Measurements from ENCODE around the gene PARD3. TPM values are rescaled to one million over a fixed set of nuclear protein-coding genes. Genes with fewer than 3 reads are reported as not detected.
"Not testable (repeated sequence)": the region's sequence is repeated elsewhere in the genome, so short reads cannot be mapped to it uniquely, and the experiment has no call there.

Gene PARD3
- total RNA-seq, 1 experiment from 2014 or later, result 51.8 TPM

DNA sequence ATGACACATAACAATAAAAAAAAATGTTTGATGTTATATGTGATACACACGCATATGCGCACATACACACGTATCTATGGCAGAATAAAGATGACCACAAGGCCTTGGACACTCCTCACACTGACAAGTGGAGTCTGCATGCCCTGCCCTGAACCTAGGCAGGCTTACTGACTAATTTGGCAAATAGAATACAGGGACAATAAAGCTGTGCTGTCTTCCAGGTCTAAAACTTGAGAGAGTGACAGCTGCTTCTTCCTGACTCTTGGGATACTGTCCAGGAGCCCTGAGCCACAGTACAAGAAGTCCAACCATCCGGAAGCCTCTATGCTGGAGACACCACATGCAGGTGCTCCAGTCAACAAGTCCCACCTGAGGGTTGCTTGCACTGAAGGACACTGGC is 20.3 kb downstream of the PARD3 start:
- no peaks in the 10 kb centered on the region for H3K27me3 Mint-ChIP-seq (ENCODE audit: low read depth)
- ATAC-seq (no peak), DNase-seq (ENCODE audit: low spot score) (no peak)
- TF ChIP-seq, protein P1, sequence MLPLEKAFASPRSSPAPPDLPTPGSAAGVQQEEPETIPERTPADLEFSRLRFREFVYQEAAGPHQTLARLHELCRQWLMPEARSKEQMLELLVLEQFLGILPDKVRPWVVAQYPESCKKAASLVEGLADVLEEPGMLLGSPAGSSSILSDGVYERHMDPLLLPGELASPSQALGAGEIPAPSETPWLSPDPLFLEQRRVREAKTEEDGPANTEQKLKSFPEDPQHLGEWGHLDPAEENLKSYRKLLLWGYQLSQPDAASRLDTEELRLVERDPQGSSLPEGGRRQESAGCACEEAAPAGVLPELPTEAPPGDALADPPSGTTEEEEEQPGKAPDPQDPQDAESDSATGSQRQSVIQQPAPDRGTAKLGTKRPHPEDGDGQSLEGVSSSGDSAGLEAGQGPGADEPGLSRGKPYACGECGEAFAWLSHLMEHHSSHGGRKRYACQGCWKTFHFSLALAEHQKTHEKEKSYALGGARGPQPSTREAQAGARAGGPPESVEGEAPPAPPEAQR (CRISPR knock-in tag; IDR thresholded peaks at IDR 0.05), result no peak
- TF ChIP-seq, protein P2, sequence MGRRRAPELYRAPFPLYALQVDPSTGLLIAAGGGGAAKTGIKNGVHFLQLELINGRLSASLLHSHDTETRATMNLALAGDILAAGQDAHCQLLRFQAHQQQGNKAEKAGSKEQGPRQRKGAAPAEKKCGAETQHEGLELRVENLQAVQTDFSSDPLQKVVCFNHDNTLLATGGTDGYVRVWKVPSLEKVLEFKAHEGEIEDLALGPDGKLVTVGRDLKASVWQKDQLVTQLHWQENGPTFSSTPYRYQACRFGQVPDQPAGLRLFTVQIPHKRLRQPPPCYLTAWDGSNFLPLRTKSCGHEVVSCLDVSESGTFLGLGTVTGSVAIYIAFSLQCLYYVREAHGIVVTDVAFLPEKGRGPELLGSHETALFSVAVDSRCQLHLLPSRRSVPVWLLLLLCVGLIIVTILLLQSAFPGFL (CRISPR knock-in tag; IDR thresholded peaks at IDR 0.05; ENCODE audit: borderline replicate concordance), result no peak
- TF ChIP-seq, protein P3, sequence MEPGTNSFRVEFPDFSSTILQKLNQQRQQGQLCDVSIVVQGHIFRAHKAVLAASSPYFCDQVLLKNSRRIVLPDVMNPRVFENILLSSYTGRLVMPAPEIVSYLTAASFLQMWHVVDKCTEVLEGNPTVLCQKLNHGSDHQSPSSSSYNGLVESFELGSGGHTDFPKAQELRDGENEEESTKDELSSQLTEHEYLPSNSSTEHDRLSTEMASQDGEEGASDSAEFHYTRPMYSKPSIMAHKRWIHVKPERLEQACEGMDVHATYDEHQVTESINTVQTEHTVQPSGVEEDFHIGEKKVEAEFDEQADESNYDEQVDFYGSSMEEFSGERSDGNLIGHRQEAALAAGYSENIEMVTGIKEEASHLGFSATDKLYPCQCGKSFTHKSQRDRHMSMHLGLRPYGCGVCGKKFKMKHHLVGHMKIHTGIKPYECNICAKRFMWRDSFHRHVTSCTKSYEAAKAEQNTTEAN (CRISPR knock-in tag; IDR thresholded peaks at IDR 0.05), result no peak
- TF ChIP-seq, protein P4, sequence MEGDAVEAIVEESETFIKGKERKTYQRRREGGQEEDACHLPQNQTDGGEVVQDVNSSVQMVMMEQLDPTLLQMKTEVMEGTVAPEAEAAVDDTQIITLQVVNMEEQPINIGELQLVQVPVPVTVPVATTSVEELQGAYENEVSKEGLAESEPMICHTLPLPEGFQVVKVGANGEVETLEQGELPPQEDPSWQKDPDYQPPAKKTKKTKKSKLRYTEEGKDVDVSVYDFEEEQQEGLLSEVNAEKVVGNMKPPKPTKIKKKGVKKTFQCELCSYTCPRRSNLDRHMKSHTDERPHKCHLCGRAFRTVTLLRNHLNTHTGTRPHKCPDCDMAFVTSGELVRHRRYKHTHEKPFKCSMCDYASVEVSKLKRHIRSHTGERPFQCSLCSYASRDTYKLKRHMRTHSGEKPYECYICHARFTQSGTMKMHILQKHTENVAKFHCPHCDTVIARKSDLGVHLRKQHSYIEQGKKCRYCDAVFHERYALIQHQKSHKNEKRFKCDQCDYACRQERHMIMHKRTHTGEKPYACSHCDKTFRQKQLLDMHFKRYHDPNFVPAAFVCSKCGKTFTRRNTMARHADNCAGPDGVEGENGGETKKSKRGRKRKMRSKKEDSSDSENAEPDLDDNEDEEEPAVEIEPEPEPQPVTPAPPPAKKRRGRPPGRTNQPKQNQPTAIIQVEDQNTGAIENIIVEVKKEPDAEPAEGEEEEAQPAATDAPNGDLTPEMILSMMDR (IDR thresholded peaks at IDR 0.05), result no peak
- TF ChIP-seq FOXJ3 (CRISPR knock-in tag; IDR thresholded peaks at IDR 0.05; ENCODE audit: borderline replicate concordance) (no peak), ZNF671 (CRISPR knock-in tag; IDR thresholded peaks at IDR 0.05) (no peak)
- TF ChIP-seq, protein P5, sequence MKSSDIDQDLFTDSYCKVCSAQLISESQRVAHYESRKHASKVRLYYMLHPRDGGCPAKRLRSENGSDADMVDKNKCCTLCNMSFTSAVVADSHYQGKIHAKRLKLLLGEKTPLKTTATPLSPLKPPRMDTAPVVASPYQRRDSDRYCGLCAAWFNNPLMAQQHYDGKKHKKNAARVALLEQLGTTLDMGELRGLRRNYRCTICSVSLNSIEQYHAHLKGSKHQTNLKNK (CRISPR knock-in tag; IDR thresholded peaks at IDR 0.05), result no peak
- TF ChIP-seq, protein P6, sequence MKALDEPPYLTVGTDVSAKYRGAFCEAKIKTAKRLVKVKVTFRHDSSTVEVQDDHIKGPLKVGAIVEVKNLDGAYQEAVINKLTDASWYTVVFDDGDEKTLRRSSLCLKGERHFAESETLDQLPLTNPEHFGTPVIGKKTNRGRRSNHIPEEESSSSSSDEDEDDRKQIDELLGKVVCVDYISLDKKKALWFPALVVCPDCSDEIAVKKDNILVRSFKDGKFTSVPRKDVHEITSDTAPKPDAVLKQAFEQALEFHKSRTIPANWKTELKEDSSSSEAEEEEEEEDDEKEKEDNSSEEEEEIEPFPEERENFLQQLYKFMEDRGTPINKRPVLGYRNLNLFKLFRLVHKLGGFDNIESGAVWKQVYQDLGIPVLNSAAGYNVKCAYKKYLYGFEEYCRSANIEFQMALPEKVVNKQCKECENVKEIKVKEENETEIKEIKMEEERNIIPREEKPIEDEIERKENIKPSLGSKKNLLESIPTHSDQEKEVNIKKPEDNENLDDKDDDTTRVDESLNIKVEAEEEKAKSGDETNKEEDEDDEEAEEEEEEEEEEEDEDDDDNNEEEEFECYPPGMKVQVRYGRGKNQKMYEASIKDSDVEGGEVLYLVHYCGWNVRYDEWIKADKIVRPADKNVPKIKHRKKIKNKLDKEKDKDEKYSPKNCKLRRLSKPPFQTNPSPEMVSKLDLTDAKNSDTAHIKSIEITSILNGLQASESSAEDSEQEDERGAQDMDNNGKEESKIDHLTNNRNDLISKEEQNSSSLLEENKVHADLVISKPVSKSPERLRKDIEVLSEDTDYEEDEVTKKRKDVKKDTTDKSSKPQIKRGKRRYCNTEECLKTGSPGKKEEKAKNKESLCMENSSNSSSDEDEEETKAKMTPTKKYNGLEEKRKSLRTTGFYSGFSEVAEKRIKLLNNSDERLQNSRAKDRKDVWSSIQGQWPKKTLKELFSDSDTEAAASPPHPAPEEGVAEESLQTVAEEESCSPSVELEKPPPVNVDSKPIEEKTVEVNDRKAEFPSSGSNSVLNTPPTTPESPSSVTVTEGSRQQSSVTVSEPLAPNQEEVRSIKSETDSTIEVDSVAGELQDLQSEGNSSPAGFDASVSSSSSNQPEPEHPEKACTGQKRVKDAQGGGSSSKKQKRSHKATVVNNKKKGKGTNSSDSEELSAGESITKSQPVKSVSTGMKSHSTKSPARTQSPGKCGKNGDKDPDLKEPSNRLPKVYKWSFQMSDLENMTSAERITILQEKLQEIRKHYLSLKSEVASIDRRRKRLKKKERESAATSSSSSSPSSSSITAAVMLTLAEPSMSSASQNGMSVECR (CRISPR knock-in tag; IDR thresholded peaks at IDR 0.05; ENCODE audit: borderline replicate concordance), result no peak
- peaks cover 53% of the 10 kb centered on the region for H3K4me1 Mint-ChIP-seq
- peaks cover 4% of the 10 kb centered on the region; the same call in 1 of the 2 replicates for H3K9me3 Mint-ChIP-seq
- ChIA-PET POLR2A (no interaction called here), CTCF (no interaction called here)
- H3K27ac Mint-ChIP-seq, result peak overlapping the region; percentile 44; the same call in 1 of the 2 replicates
- H3K4me3 Mint-ChIP-seq, result no peak overlapping the region
- peaks cover 14% of the 10 kb centered on the region for H3K36me3 Mint-ChIP-seq

DNA sequence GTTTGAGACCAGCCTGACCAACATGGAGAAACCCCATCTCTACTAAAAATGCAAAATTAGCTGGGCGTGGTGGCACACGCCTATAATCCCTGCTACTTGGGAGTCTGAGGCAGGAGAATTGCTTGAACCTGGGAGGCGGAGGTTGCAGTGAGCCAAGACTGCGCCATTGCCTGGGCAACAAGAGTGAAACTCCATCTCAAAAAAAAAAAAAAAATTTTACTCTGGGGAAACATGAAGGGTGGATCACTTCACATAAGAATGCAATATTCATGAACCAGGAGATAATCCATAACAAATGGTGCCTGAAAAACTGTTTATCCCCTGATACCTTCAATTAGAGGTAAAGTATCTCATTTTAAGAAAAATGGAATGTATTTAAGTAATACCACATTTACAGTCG is 21.5 kb downstream of the PARD3 start:
- not testable (repeated sequence) for ATAC-seq; DNase-seq (ENCODE audit: low spot score); H3K9me3 Mint-ChIP-seq; H3K27me3 Mint-ChIP-seq (ENCODE audit: low read depth); H3K4me3 Mint-ChIP-seq
- H3K27ac Mint-ChIP-seq, result peak overlapping the region; percentile 2; the same call in 1 of the 2 replicates
- ChIA-PET CTCF (interaction anchor here (1.1 to 2.6 kb wide), 3 partner anchors 22 to 60 kb away, joined by 3 to 16 read pairs (median 6); no protein-coding TSS in a partner anchor), POLR2A (interaction anchor here (0.7 kb wide), 2 partner anchors 9 to 42 kb away, joined by 4 read pairs; no protein-coding TSS in a partner anchor)
- H3K4me1 Mint-ChIP-seq, result peaks cover 52% of the 10 kb centered on the region
- H3K36me3 Mint-ChIP-seq, result peaks cover 14% of the 10 kb centered on the region

DNA sequence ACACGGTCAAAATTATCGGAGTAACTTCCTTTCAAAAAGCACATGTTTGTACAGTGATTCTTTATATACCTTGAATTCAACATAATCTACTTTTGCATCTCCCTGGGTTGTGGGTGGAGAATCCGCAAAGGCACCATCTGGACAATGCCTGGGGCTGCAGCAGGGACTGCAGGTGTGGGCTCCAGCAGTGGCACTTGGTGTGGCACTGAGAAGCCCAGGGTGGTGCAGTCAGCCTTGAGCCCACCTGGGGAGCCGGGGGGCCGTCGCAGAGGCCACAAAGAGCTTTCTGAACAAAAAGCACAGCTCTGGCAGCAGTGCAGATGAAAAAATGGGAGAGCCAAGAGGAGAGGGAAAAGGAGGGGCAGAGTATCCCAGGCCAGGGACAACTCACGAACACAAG is 22.2 kb downstream of the PARD3 start:
- ChIA-PET POLR2A (interaction anchor here (0.7 kb wide), 1 partner anchor 41 kb away, joined by 4 read pairs; no protein-coding TSS in a partner anchor), CTCF (interaction anchor here (0.6 to 2.6 kb wide), 5 partner anchors 21 to 85 kb away, joined by 3 to 16 read pairs (median 4); no protein-coding TSS in a partner anchor)
- Mint-ChIP-seq H3K4me1 (peaks cover 48% of the 10 kb centered on the region), H3K9me3 (peaks cover 4% of the 10 kb centered on the region; the same call in 1 of the 2 replicates), H3K27me3 (ENCODE audit: low read depth) (no peaks in the 10 kb centered on the region), H3K4me3 (no peak overlapping the region), H3K27ac (peak overlapping the region; percentile 77), H3K36me3 (peaks cover 14% of the 10 kb centered on the region)
- TF ChIP-seq ZNF423 (CRISPR knock-in tag; IDR thresholded peaks at IDR 0.05), result peak; percentile 85
- no peak for TF ChIP-seq ZNF219 (CRISPR knock-in tag; IDR thresholded peaks at IDR 0.05; ENCODE audit: borderline replicate concordance)
- DNase-seq (ENCODE audit: low spot score), result no peak
- ATAC-seq, result no peak
